Measurements from ENCODE around the gene CHTOP. TPM values are rescaled to one million over a fixed set of nuclear protein-coding genes. Genes with fewer than 3 reads are reported as not detected.
A peak's percentile ranks its signal among the peaks of the same experiment; 100 is the strongest.

CHTOP gene
- total and polyA plus RNA-seq, 2 of the 13 experiments (the other 11 are each of a cell fraction or from before 2014, with no cell fraction given), result 38.0 to 51.9 TPM

DNA sequence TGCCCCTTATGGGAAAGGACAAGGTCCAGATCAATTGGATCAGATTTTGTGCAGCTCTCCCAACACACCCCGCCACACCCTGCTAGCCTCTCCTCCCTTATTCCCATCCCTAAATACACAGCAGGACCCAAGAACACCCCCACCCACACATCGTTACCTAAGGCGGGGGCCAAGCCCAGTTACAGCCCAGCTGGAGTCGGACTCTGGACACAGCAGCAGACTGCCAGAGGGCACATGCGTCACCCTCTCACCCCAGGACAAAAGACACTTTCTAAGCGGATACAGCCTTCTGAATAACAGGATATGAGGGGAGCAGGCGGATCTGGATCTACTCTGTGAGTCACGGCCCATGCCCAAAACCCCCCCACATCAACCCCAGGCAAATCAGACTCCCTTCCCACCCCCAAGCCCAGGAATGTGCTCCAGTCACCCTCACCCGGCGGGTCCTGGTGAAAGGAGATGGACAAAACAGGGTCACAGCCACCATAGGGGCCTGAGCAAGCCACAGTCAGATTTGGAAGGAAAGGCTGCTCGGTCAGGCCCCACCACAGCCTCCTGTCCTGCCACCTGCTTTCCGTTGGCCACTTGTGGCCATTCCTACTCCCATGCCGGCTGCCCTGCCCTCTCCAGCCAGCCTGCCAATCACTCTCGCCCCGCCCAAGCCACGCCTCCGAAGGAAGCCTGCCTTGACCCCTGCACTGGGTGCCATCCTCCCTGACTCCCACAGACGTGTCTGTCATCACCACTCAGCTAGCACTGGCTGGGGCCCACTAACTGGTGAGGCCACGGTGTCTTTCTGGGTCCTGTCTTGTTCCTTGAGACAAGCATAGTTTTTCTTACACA lies 24.9 kb upstream of the CHTOP start (continued):
- TF ChIP-seq GMEB1 (CRISPR knock-in tag; IDR thresholded peaks at IDR 0.05; ENCODE audit: borderline replicate concordance) (no peak; the same call in 1 of the 2 replicates), KAT2B (IDR thresholded peaks at IDR 0.05; ENCODE audit: borderline replicate concordance, low read depth, low read length) (no peak), EHMT2 (IDR thresholded peaks at IDR 0.05; ENCODE audit: borderline replicate concordance, low read depth, low read length) (no peak), HMG20B (CRISPR knock-in tag; conservative IDR thresholded peaks at IDR 0.05) (0 out of 2 replicates have a peak, but pooled peaks have one; percentile 13), CSRNP2 (CRISPR knock-in tag; conservative IDR thresholded peaks at IDR 0.05; ENCODE audit: low read depth) (no peak), DMAP1 (CRISPR knock-in tag; IDR thresholded peaks at IDR 0.05) (peak; percentile 91), ZNF281 (CRISPR knock-in tag; IDR thresholded peaks at IDR 0.05; ENCODE audit: borderline replicate concordance) (peak; percentile 63; the same call in 1 of the 2 replicates), ZNF740 (CRISPR knock-in tag; IDR thresholded peaks at IDR 0.05) (peak; percentile 87; the same call in 1 of the 2 replicates), ZNF557 (CRISPR knock-in tag; IDR thresholded peaks at IDR 0.05) (no peak), NFYC (CRISPR knock-in tag; IDR thresholded peaks at IDR 0.05) (no peak), SMC3 (IDR thresholded peaks at IDR 0.05; ENCODE audit: low read length) (no peak), NR2C2 (CRISPR knock-in tag; IDR thresholded peaks at IDR 0.05; ENCODE audit: borderline replicate concordance) (peak; percentile 80), ZNF790 (CRISPR knock-in tag; IDR thresholded peaks at IDR 0.05; ENCODE audit: borderline replicate concordance) (peak; percentile 56; the same call in 1 of the 2 replicates), MIER2 (CRISPR knock-in tag; IDR thresholded peaks at IDR 0.05) (no peak), ZNF549 (CRISPR knock-in tag; IDR thresholded peaks at IDR 0.05) (no peak), ZNF431 (CRISPR knock-in tag; IDR thresholded peaks at IDR 0.05; ENCODE audit: borderline replicate concordance, low read depth) (no peak), KDM5B (CRISPR knock-in tag; IDR thresholded peaks at IDR 0.05; ENCODE audit: borderline replicate concordance) (no peak; the same call in 1 of the 2 replicates), U2AF1 (optimal IDR thresholded peaks at IDR 0.05; ENCODE audit: low read depth, low read length) (peak; percentile 47)
- TF ChIP-seq, protein P1, sequence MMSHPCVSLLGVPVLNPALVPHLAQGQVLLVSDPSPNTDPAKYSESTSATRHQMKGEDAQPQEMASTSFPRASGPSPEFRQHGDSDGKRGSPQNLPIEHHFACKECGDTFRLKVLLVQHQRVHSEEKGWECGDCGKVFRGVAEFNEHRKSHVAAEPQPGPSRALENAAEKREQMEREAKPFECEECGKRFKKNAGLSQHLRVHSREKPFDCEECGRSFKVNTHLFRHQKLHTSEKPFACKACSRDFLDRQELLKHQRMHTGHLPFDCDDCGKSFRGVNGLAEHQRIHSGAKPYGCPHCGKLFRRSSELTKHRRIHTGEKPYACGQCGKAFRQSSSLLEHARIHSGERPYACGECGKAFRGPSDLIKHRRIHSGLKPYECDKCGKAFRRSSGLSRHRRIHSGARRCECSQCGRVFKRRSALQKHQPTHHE (CRISPR knock-in tag; IDR thresholded peaks at IDR 0.05; ENCODE audit: borderline replicate concordance), result no peak
- TF ChIP-seq, protein P2, sequence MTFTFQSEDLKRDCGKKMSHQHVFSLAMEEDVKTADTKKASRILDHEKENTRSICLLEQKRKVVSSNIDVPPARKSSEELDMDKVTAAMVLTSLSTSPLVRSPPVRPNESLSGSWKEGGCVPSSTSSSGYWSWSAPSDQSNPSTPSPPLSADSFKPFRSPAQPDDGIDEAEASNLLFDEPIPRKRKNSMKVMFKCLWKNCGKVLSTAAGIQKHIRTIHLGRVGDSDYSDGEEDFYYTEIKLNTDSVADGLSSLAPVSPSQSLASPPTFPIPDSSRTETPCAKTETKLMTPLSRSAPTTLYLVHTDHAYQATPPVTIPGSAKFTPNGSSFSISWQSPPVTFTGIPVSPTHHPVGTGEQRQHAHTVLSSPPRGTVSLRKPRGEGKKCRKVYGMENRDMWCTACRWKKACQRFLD (CRISPR knock-in tag; IDR thresholded peaks at IDR 0.05; ENCODE audit: borderline replicate concordance), result no peak

All from HepG2 (cell line).